HG02870 (cell line): ENCODE results near the gene CRIM1.

Source experiments
- ATAC-seq: cut with Tn5 transposase; IDR thresholded peaks from one replicate; pipeline ENCODE4 v1.9.1; 2021; ENCODE audit warnings: mild to moderate bottlenecking, moderate library complexity; ENCODE audit not compliant: unreplicated experiment

Gene CRIM1

GRCh38 chr2:36451512-36451911 is 95.9 kb downstream of the CRIM1 start:
- no peak for ATAC-seq

GRCh38 chr2:36452260-36452659 is 96.7 kb downstream of the CRIM1 start:
- no peak for ATAC-seq

DNA sequence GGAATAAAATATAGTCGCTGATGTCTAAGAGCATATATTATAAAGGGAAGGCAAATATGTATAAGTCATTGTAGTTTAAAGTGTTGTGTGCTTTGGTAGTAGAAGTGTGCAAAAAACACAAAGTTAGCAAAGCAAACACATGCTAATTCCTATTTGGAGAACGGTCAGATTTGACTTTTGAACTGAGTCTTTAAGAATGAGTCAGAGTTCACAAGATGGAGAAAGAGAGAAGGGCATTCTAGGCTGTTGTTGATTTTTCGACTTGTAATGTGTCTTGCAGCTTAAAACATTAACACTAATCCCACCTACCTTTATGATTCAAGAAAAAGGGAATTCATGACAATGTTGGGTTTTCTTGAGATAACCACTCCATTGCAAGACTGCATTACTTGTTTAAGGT is 98.1 kb downstream of the CRIM1 start:
- no peak for ATAC-seq

DNA sequence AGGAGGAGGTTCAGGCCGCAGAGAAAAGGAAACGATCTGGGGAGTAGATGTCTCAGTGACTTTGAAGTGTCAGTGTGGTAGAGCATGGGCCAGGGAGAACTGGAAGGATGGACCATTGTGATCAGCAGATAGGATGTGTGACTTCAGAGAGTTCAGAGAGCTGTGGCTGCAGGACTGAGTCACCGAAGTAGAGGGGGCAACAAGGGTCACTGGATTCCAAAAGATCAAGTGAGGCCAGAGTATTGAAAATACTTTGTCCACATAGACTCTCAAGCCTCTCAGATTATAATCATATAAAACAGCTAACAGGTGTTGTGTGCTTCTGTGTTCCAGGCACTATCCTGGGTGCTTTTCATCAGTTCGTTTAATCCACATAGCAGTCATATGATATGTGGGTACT is 99.4 kb downstream of the CRIM1 start:
- no peak for ATAC-seq

GRCh38 chr2:36455788-36456187 is 100.2 kb downstream of the CRIM1 start:
- ATAC-seq, result no peak

DNA sequence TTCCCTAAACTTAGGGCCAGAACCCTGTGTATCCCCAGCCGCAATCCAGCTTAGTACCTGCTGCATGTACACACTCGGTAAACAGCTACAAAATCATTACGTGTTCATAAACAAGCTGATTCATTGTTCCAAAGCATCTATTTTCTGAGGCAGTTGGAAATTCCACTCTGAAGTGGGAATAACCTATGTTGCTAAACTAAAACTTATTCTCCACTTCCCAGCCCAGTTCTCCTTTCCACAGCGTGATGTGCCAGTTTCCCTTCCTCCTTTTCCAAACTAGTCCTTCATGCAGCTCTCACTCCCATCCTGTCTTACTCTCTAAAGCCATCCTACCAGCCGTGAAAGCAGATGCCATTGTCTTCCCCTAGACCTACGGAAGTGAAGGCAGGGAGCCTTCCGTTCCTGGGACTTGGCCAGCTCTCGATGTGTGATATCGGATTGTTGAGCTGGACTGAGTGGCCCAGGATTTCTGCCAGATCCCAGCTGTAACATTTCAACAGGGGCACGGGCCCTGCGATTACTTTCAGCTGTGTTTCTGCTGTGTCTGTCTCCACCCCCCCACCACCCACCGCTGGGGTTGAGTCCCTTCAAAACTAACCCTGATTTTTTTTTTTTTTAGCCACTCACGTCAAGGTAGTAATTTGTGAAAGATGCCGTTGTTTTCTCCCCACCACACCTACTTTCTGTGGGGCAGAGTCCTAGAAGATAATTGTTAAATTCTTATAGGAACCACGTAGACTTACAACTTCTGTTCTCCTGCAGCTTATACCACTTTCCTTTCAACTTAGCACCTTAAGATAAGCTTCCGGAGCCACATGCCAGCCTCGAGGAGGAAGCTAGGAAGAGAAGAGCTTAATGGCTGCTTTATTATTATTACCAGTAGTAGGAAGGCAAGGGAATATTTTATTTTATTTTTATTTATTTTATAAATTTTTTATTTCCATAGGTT is 100.9 kb downstream of the CRIM1 start:
- no peak for ATAC-seq

GRCh38 chr2:36458106-36458505 is 102.5 kb downstream of the CRIM1 start:
- no peak for ATAC-seq

- ATAC-seq, result no peak
These were observed 104.2 kb downstream of the CRIM1 start for GRCh38 chr2:36459725-36460137.

DNA sequence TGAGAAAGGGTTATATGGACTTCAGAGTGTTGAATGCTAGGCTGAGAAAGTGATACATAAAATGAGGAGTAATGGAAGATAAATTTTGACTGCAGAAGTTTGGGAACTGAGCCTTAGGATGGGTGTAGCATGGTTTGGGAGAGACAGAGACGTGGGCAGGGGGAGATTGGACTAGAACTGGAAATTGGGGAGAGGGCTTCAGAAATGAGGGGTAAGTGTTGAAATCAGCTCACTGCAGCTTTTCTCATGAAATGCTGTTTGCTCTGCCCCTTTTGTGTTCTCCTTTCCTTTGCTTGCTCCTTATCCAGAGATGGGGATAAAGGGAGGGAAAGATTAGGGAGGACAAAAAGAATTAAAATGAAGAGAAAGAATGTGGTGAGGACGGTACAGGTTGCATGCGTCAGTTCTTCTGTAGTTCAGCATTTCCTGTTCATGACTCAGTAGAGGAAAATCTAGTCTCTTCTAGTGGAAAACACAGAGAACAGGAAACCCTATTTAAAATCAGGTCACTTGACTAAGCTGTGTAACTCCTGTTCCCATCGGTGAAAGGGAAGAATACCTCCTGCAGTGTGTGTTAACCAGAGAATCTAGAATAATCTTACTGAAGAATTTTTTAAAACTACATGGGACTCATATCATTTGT is 105.6 kb downstream of the CRIM1 start:
- ATAC-seq, result peak; percentile 68

GRCh38 chr2:36462311-36462935 is 106.8 kb downstream of the CRIM1 start:
- no peak for ATAC-seq

- ATAC-seq, result no peak
These were observed 107.8 kb downstream of the CRIM1 start for GRCh38 chr2:36463365-36463764.

DNA sequence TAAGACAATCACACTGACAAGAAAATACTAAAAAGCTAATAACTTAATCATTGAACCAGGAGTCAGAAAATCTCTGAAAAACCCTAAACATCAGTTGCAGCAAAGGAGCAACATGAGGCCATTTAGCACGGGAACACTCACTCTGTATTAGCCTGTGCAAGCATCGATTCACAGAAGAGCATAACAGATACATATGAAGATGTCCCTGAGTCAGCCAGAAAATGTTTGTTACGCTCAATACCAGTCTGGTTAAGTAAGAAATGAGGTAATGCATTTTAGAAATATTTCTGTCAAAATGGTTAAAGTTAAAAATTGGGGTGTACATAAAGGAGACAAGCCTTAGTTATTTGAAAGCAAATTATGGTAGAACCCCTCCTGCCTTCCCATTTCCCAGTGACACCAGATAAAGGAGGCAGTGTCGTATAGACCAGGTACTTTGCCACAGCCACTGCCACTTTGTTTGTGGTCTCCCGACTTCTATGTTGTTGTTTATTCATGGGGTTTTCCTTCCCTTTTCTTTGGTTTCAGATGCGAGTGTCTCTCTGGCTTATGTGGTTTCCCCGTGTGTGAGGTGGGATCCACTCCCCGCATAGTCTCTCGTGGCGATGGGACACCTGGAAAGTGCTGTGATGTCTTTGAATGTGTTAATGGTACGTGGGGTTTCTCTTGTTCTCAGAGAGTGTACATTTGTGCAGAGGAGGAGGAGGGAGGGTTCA is 108.6 kb downstream of the CRIM1 start:
- ATAC-seq, result peak; percentile 39

DNA sequence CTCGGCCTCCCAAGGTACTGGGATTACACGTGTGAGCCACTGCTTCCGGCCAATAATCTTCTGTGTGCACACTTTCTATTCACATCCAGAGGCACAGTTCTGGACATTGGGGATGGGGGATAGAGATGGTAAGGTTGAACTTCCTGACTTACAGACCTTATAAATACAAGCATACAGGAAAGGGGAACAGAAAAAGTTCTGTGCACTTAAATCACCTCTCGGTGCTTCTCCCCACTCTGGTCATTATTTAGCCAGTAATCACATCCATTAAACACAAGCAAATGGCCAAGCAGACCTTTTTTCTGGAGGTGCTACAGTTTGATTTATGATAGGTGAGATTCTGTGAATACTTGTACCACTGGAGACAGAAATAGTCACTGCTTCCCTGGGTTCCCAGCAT is 110.6 kb downstream of the CRIM1 start:
- no peak for ATAC-seq

DNA sequence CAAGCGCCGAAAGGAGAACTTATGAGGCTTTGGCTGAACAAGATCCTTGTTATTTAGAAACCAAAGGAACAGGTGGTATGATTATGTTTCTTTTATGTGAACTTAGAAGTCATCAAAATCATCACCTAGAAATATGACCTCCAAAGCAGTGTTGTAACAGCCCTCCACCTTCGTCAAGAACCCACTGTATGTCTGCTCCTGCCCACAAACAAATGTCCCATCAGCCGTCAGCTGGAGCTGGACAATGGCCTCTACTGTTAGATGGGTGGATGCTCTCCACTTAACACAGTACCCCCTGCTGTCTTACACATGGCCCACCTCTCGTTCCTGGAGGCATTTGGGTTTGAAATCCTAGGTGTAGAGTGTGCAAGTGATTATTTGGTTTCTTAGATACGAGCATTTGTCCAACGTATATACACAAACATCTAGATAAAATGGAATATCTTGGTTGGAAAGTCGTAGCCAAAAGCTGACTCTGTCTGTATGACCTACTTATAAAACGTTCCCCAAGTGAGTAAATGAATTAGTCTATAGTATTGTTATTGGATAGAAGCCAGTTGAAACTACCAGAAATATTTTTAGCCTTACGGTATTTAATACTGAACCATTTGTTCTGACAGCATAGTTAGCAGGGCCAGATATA is 113.0 kb downstream of the CRIM1 start:
- ATAC-seq, result no peak

- no peak for ATAC-seq
These were observed 113.5 kb downstream of the CRIM1 start for GRCh38 chr2:36469106-36469477.

- ATAC-seq, result no peak
These were observed 114.1 kb downstream of the CRIM1 start for GRCh38 chr2:36469710-36470109.

DNA sequence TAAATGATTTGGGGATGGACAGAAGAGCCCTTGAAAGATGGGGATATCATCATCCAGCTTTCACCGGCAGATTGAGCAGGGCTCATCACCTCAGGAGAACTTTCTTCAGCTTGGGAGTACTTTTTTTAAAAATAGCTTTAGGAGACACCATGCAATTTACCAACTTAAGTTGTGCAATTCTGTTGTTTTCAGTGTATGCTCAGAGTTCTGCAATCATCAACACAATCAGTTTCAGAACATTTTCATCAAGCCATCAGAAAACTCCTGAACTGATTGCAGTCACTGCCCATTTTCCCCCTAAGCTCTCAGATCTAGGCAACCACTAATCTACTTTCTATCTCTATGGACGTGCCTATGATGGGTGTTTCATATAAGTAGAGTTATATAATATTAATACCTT is 117.7 kb downstream of the CRIM1 start:
- no peak for ATAC-seq

- ATAC-seq, result no peak
These were observed 120.8 kb downstream of the CRIM1 start for GRCh38 chr2:36476411-36476810.

- no peak for ATAC-seq
These were observed 121.7 kb downstream of the CRIM1 start for GRCh38 chr2:36477315-36477714.

- no peak for ATAC-seq
These were observed 122.2 kb downstream of the CRIM1 start for GRCh38 chr2:36477746-36478145.

GRCh38 chr2:36478332-36478738 is 122.8 kb downstream of the CRIM1 start:
- no peak for ATAC-seq
